NCI-H2081 (cell line): ENCODE measurements around the gene KIF26B.
A peak's percentile ranks its signal among the peaks of the same experiment; 100 is the strongest.
"Not testable (repeated sequence)": the region's sequence is repeated elsewhere in the genome, so short reads cannot be mapped to it uniquely, and the experiment has no call there.

Source experiments
- DNase-seq, 2 experiments: peaks; one replicate each; lab custom pipeline; 2025; lab: John Stamatoyannopoulos, UW

Gene KIF26B

GRCh38 chr1:245154429-245155271 is at the start of gene KIF26B:
Gene KIF26B (plus strand): TSS chr1:245154985. CDS start chr1:245155425, 440 bp downstream.
- peak; percentile 43 to 44 for DNase-seq

- DNase-seq, result no peak
Observed at GRCh38 chr1:245105042-245105441, 49.7 kb upstream of the KIF26B start.

DNA sequence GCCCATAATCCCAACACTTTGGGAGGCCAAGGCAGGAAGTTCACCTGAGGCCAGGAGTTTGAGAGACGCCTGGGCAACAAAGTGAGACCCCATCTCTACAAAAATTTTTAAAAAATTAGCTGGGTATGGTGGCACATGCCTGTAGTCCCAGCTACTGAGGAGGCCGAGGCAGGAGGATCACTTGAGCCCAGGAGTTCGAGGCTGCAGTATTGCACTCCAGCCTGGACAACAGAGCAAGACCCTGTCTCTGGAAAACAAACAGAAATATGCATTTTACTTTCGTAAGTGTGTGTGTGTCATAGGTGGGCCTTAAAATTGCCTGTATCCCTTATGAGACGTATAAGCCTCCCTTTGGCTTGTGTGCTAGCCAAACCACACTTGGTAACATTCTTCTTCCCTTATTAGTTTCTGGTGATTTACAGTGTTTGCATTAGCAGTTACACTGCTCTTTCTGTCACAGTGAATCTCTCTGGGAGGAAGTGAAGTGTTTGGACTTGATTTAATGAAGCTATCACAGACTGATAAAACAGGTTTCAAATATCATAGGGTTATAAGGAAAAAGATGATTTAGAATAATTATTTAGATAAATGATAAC is 48.9 kb upstream of the KIF26B start:
- no peak for DNase-seq

- no peak for DNase-seq
Observed at GRCh38 chr1:245107776-245108114, 47.0 kb upstream of the KIF26B start.

- DNase-seq, result no peak
Observed at GRCh38 chr1:245108246-245108645, 46.5 kb upstream of the KIF26B start.

DNA sequence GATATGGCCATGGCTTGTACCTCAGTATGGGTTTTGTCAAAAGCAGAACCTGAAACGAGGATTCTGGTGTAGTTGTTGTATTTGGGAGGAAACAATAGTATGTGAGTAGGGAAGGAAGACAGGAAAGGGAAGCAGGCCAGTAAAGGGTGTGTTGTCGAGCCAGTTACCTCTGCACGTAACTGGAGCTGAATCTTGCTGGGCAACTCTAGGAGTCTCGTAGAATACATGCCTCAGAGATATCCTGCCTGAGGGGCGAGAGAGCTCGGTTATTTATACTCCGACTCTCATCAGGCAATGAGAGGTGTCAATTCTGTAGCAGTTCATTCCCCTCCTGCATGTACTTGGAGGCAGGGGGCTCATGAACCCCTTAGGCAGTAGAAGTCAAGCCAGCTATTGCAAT is 45.9 kb upstream of the KIF26B start:
- no peak for DNase-seq

DNA sequence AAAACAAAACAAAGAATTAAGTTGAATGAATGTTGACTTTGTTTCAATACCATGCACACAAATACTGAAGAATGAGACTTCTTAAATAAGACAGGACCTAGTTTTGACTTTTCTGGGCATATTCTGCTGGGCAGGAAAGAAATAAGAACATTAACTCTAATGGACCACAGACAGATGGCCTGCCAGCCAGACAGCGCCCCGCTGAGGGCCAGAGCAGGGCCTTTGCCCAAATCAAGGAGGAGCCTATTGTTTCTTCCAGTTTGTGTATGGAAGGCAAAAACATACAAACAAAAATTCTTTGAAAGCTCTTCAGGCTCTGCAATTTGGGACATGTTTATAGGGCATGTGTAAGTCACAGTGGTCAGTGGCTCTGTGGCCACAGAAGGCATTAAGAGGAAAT is 44.4 kb upstream of the KIF26B start:
- DNase-seq, result no peak

DNA sequence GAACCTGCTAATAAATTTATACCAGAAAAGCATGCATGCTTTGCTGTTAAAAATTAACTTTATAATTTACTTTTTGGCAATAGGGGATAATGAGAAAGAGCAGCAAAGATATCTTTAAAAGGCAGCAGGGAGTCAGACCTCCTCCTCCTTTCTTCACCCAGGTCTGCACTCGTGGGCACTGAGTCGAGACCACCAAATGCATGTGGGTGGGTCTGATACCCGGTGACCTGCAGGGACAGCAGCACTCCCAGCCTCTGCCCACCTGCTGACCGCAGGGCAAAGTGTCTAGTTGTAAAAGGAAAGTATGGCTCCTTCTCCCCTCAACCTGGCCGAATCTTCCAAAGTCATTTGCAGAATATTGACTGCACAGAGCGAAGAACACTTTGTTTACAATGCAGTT is 43.7 kb upstream of the KIF26B start:
- DNase-seq, result no peak

DNA sequence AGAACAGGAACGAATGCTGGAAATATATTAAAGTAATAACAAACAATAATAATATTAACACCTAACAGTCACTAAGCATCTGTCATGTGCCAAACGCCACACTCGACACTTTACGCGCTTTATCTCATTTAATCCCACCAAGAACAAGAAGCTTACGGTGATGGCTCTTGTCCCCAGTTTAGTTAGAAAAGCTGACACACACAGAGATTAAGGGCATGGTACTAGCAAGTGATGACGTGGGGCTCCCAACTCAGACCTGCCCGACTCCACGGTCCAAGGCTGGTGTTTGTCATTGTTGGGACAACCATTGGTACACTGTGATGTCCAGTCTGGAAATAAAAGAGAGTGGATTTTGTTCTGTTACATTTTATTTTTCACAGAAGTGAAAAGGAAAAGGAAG is 41.1 kb upstream of the KIF26B start:
- no peak for DNase-seq

GRCh38 chr1:245116131-245116530 is 38.7 kb upstream of the KIF26B start:
- no peak for DNase-seq

- no peak for DNase-seq
Observed at GRCh38 chr1:245116751-245117150, 38.0 kb upstream of the KIF26B start.

DNA sequence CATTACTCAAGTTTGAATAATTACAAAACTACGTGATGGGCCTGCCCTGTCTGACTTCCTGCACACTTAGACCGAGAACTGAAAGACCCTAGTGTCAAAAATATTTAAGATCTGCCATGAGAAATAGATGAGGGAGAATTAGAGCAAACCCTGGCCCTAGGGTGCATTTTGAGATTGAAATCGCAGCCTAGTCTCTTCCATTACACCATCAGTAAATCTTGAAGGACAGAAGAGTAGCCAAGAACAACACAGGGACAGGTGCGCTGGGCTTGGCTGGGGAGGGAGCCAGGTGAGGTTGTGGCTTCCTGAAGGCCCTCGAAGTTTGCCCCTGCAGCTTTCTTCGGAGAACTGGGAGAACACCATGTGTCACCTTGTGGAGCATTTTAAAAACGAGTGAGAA is 36.7 kb upstream of the KIF26B start:
- DNase-seq, result no peak

DNA sequence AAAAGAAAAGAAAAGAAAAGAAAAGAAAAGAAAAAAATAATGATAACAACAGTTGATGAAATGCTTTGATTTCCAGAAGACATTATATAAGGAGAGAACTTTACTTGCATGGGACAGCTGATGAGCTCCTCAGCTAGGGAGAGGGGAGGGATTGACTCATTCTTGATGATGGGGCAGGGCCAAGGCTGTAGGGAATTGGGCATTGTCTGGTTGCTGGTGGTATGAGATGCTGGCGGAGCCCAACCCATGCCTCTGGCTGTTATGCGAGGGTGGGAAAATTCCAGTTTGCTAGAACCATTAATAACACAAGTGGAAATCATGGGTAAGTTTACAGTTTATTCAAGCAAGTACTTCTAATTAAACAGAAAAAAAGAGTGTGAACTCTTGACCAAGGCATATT is 36.0 kb upstream of the KIF26B start:
- DNase-seq, result no peak

DNA sequence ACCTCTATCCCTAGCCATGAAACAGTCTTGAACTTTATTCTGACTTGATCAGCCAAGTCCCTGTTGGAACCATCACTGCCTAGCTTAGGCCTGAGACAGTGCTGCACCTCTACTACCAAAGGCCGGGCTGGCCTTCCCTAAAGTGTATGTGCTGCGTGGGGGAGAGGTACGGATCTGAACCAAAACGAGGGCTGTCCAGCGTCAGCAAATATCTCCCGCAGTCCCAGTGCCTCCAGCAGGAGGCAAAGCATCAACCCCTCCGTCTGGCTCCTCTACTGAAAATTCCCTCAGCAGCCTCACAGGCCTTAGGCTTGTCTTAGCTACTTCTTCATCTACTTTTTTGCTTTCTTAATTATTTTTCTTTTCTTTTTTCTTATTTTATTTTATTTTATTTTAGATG is 33.3 kb upstream of the KIF26B start:
- DNase-seq, result no peak

- no peak for DNase-seq
Observed at GRCh38 chr1:245124241-245124640, 30.5 kb upstream of the KIF26B start.

GRCh38 chr1:245124644-245125043 is 30.1 kb upstream of the KIF26B start:
- no peak for DNase-seq

DNA sequence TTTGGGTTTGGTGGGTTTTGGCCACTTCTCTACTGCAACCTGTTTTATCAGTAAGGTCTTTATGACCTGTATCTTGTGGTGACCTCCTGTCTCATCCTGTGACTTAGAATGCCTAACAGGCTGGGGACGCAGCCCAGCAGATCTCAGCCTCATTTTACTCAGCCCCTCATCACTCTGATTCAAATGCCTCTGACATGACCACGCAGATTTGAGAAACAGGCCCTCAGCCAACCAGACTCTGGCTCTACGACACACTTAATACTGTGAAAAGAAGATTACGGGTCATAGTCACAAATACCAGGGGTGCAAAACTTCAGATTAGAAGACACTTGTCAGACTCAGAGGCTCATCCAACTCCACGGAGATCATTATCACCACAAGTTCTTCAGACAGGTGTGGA is 28.3 kb upstream of the KIF26B start:
- DNase-seq, result no peak

DNA sequence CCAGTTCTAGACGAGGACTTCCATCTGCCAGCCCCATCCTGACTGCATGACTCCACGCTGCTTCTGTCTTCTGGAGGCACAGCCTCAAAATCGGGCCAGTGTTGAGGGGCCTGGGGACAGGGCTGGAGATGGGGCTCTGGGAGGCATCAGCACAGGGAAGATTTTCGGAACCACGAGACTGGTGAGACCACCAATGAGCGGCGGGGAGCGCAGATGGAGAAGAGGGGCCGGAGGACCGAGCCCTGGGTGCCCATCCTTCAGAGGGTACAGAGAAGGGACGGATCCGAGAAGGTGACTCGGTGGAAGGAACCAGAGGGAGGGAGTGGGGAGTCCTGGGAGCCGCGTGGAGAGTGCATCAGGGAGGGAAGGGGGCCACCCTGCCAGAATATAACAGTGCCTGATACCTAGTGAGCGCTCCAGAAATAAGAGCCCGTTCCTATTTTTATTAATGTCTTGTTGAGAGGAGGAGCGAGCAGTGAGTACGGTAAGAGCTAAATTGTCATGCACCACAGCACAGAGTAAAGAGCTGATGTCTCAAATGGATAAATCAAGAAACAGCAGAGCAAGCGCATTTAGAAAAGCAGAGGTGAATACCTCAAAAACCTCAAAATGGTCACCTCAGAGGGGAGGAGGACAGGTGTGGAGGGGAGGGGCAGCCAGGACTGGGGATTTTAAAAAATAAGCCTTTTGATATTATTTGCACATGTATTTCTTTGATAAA is 26.2 kb upstream of the KIF26B start:
- DNase-seq, result no peak

DNA sequence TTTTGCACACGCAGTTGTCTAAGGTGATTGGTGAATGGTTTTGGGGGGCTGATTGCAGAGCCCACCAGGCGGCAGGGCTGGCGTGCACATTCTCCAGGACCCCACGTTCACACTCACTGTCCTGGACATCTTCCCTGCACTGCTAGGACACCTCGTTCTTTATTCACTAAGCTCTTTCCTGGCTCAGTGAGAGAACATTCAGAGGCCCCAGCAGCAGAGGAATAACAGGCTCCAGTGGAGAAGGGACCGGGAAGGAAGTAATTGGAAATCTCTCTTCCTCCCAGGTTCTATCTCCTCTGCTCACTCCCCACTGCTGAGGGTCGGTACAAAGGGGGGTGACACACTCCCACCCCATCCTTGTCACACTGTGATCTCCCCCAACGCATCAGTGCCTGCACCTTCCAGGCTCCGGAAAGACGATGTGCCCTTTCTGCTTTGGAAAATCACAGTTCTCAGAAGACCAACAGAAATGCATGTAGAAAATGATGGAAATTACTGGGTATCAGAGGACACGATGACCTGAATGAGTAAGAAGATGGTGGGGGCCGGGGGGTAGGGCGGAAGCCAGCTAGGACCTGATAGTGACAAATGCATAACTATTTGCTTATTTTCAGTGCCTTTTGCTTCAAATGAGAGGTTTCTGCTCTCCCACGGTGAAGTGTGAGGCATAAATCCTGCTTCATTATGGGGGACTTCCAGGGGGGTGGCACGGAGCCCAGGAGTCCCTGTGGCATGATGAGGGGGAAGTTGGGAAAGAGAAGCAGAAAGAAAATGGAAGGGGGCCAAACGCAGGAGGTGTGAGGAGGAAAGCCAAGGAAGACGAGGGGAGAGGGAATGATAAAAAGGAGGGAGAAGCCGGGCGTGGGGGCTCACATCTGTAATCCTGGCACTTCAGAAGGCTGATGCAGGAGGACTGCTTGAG is 25.2 kb upstream of the KIF26B start:
- peak; percentile 27 to 34 for DNase-seq

DNA sequence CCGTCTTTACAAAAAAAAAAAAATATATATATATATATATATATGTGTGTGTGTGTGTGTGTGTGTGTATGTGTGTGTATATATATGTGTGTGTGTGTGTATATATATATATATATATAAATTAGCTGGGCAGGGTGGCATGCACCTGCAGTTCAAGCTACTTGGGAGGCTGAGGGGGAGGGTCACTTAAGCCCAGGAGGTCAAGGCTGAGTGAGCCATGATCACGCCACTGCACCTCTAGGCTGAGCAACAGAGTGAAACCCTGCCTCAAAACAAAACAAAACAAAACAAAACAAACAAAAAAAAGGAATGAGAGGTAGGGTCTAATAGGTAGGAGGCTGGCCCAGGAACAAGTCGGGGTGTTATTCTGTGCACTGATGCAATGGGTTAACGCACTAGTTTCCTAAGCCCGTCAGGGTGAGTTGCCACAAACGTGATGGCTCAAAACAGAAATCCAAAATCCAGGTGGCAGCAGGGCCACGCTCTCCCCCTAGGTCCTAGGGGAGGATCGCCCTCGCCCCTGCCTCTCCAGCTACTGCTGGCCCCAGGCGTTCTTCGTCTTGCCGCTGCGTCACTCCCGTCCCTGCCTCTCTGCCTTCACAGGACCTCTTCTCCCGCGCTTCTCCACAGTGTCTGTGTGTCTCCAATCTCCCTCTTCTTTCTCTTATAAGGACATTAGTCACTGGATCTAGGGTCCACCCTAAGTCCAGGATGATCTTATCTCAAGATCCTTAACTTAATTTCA is 24.3 kb upstream of the KIF26B start:
- not testable (repeated sequence) for DNase-seq

- DNase-seq, result no peak
Observed at GRCh38 chr1:245131026-245131393, 23.8 kb upstream of the KIF26B start.
